MV-4-11 (cell line): Measurements from ENCODE around the gene RNF223.

Experiments used
- DNase-seq: peaks from one replicate; lab custom pipeline; 2025; lab: John Stamatoyannopoulos, UW

The RNF223 gene

GRCh38 chr1:1026599-1027413 is 47.3 kb downstream of the RNF223 start:
- DNase-seq, result no peak

- DNase-seq, result no peak
Observed at GRCh38 chr1:1025730-1026129, 48.4 kb downstream of the RNF223 start.

GRCh38 chr1:1024771-1025699 is 49.1 kb downstream of the RNF223 start:
- DNase-seq, result no peak

- DNase-seq, result no peak
Observed at GRCh38 chr1:1024149-1024770, 49.8 kb downstream of the RNF223 start.

GRCh38 chr1:1023700-1024099 is 50.4 kb downstream of the RNF223 start:
- no peak for DNase-seq

- no peak for DNase-seq
Observed at GRCh38 chr1:1022302-1023009, 51.6 kb downstream of the RNF223 start.

- DNase-seq, result no peak
Observed at GRCh38 chr1:1021920-1022259, 52.2 kb downstream of the RNF223 start.

- DNase-seq, result no peak
Observed at GRCh38 chr1:1021010-1021919, 52.8 kb downstream of the RNF223 start.
